GM08714 (cell line): ENCODE data around the gene SBDS.

Experiments
- H3K4me3 ChIP-seq: fragments of 200-500 bp; sonication (Bioruptor generic); 2 replicates; pipeline ENCODE4 v1.5.1; 2014; ENCODE audit warnings: mild to moderate bottlenecking, low read length, inconsistent platforms
- ZNF274 ChIP-seq: IDR thresholded peaks from 2 replicates; pipeline ENCODE4 v1.6.1; 2012; ENCODE audit warnings: mild to moderate bottlenecking, low read depth, low read length

SBDS gene

GRCh38 chr7:66961096-66961495, 34.3 kb downstream of the SBDS start:
- no peak for TF ChIP-seq ZNF274

GRCh38 chr7:66960192-66960591, 35.2 kb downstream of the SBDS start:
- no peak for TF ChIP-seq ZNF274
- no peak overlapping the region for H3K4me3 ChIP-seq

More at GRCh38 chr7:66961096-66961495, 34.3 kb downstream of the SBDS start:
- H3K4me3 ChIP-seq: no peak overlapping the region

- TF ChIP-seq ZNF274: no peak
Observed at GRCh38 chr7:66958538-66959350, 36.6 kb downstream of the SBDS start.

DNA sequence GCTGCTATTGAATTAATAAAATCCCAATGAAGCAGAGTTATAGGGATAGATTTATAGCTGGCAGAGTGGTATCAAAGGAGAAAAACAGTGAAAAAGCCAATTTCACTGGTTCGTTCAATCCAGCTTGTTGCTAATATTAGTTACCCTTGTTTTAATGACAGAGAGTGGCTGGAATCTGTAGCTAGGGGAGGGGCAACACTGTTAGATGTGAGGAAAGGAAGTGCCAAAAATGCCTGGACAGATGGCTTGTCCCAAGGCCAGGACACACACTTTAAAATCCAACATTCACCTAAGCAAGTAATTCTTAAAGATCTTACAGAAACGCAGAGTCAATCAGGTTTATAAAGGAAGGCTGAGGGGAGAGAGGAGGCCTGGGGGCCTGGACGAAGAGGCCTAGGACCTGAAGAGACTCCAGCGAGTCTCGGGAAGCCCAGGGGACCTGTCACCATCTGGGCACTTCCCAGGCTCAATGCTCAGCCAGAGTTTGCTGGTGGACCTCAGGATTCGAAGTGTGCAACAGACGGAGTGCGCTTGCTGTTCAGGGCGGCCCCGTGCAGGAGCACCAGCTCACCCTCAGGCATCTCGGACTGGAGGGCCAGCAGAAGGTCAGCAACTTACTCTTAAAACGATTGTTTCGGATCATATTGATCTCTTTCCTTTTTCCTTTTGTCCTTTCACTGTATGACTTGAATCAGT, 37.6 kb downstream of the SBDS start:
- H3K4me3 ChIP-seq: no peak overlapping the region
- TF ChIP-seq ZNF274: no peak

More at GRCh38 chr7:66958538-66959350, 36.6 kb downstream of the SBDS start:
- H3K4me3 ChIP-seq: no peak overlapping the region

GRCh38 chr7:66953044-66953427, 42.4 kb downstream of the SBDS start:
- no peak for TF ChIP-seq ZNF274
- H3K4me3 ChIP-seq: no peak overlapping the region

GRCh38 chr7:66952343-66953043, 42.9 kb downstream of the SBDS start:
- TF ChIP-seq ZNF274: no peak
- H3K4me3 ChIP-seq: no peak overlapping the region

GRCh38 chr7:66950763-66951162, 44.6 kb downstream of the SBDS start:
- no peak for TF ChIP-seq ZNF274
- no peak overlapping the region for H3K4me3 ChIP-seq

GRCh38 chr7:66950311-66950710, 45.1 kb downstream of the SBDS start:
- TF ChIP-seq ZNF274: no peak
- H3K4me3 ChIP-seq: no peak overlapping the region

- no peak for TF ChIP-seq ZNF274
- H3K4me3 ChIP-seq: no peak overlapping the region
Observed at GRCh38 chr7:66948480-66949109, 46.8 kb downstream of the SBDS start.

GRCh38 chr7:66946545-66946944, 48.8 kb downstream of the SBDS start:
- no peak overlapping the region for H3K4me3 ChIP-seq
- no peak for TF ChIP-seq ZNF274

DNA sequence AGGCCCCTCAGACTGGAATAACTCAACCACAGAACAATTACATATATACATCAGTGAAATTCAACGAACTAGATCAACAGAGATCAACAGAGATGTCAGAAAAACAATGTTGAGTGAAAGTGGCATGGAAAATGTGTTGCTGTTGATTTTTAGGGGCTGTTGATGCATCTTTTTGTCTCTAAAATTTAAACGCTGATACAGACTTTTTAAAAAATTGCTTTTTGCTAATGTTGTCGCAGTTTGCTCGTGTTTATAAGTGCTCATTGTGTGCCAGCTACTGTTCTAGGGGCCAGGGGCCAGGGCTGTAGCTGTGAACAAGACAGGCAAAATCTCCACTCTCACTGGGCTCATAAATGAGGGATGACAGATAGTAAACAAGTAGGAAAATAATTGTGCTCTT, 56.1 kb downstream of the SBDS start:
- no peak for TF ChIP-seq ZNF274
- H3K4me3 ChIP-seq: no peak overlapping the region

- TF ChIP-seq ZNF274: no peak
- no peak overlapping the region for H3K4me3 ChIP-seq
Observed at GRCh38 chr7:66937940-66938339, 57.4 kb downstream of the SBDS start.
